ENCODE measurements around the gene ASRGL1. TPM values are rescaled to one million over a fixed set of nuclear protein-coding genes. Genes with fewer than 3 reads are reported as not detected.
A peak's percentile ranks its signal among the peaks of the same experiment; 100 is the strongest.

ASRGL1 gene
- total RNA-seq, 1 donor, result 1.3 TPM

DNA sequence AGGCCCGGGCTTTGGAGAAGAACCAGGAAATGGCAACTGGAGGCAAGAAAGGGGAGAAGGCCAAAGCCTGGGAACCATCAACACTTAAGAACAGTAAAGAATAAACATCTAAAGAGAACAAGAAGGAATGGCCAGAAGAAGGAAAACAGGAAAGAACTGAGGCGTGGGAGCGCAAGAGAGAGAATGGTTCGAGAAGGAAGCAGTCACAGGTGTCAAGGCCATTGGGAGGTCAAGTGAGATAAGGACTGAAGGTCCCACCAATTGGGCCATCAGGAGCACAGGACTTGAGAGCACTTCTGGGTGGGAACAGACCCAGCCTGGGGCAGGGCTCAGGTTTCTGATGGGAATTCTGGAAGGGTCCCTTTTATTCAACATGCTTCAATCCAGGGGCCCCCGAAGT lies 80.9 kb downstream of the ASRGL1 start:
- TF ChIP-seq, protein P1, sequence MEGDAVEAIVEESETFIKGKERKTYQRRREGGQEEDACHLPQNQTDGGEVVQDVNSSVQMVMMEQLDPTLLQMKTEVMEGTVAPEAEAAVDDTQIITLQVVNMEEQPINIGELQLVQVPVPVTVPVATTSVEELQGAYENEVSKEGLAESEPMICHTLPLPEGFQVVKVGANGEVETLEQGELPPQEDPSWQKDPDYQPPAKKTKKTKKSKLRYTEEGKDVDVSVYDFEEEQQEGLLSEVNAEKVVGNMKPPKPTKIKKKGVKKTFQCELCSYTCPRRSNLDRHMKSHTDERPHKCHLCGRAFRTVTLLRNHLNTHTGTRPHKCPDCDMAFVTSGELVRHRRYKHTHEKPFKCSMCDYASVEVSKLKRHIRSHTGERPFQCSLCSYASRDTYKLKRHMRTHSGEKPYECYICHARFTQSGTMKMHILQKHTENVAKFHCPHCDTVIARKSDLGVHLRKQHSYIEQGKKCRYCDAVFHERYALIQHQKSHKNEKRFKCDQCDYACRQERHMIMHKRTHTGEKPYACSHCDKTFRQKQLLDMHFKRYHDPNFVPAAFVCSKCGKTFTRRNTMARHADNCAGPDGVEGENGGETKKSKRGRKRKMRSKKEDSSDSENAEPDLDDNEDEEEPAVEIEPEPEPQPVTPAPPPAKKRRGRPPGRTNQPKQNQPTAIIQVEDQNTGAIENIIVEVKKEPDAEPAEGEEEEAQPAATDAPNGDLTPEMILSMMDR (IDR thresholded peaks at IDR 0.05; ENCODE audit: insufficient read depth, low read depth, low read length), result no peak
- no peak overlapping the region for H3K4me3 ChIP-seq (ENCODE audit: low read depth, low read length)
- DNase-seq (ENCODE audit: low read depth), result no peak

GRCh38 chr11:62418733-62419132 lies 81.5 kb downstream of the ASRGL1 start, which contains the start of gene SCGB1A1:
Gene SCGB1A1 (plus strand): TSS chr11:62419033. CDS start chr11:62419096, 63 bp downstream.
- DNase-seq (ENCODE audit: low read depth), result no peak
- TF ChIP-seq, protein P1 (IDR thresholded peaks at IDR 0.05; ENCODE audit: insufficient read depth, low read depth, low read length), result no peak
- H3K4me3 ChIP-seq (ENCODE audit: low read depth, low read length), result peak within 1 kb of the TSS; percentile 1

DNA sequence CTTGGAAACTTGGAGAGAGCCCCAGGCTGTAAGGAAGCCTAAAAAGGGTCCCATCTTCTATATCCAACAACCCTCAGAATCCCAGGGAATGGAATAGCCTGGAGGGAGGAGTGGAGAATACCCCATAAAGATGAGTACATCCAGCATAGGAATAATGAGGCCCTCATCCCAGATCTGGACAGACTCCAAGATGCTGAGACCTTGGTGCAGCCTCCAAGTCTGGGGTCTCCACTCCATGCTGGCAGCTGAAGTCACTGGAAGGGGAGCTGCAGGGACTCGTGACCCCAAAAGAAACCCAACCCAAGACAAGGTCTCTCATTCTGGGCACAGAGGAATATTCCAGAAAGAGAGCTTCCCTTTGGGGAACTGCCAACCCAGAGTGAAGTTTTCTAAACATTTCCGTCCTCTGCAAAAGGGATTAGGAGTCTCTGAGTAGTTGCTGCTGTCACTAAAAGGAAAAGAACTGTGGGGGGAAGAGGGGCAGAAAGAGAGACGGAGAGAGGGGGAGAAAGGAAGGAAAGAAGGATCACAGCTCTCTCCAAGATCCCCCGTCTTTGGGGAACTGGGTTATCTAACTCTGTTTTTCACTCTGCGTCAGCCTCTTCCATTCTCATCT lies 82.2 kb downstream of the ASRGL1 start:
- TF ChIP-seq, protein P1 (IDR thresholded peaks at IDR 0.05; ENCODE audit: insufficient read depth, low read depth, low read length), result no peak
- peak; percentile 59 for DNase-seq (ENCODE audit: low read depth)

DNA sequence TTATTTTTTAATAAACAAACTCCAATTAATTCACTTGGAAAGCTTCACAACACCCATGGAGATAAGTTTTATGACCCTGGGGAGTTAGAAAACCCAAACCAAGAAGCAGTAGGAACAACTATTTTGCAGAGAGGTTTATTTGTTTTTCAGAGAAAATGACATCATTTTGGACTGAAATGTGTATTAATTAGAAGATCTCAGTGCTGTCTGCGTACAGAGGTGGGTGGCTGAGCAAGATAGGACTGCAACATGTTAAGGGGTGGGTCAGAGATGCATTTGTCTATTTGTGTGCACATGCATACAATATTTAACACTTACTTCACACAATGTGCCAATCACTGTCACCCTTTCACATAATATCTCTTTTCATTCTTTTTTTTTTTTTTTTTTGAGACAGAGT lies 82.7 kb downstream of the ASRGL1 start:
- DNase-seq (ENCODE audit: low read depth), result peak; percentile 57
- TF ChIP-seq, protein P1 (IDR thresholded peaks at IDR 0.05; ENCODE audit: insufficient read depth, low read depth, low read length), result no peak

More for the DNA sequence above, 82.2 kb downstream of the ASRGL1 start:
- peak overlapping the region; percentile 1 for H3K4me3 ChIP-seq (ENCODE audit: low read depth, low read length)

GRCh38 chr11:62420882-62421281 lies 83.6 kb downstream of the ASRGL1 start:
- DNase-seq (ENCODE audit: low read depth), result no peak
- no peak overlapping the region for H3K4me3 ChIP-seq (ENCODE audit: low read depth, low read length)
- TF ChIP-seq, protein P1 (IDR thresholded peaks at IDR 0.05; ENCODE audit: insufficient read depth, low read depth, low read length), result no peak

More for the DNA sequence above, 82.7 kb downstream of the ASRGL1 start:
- no peak overlapping the region for H3K4me3 ChIP-seq (ENCODE audit: low read depth, low read length)

DNA sequence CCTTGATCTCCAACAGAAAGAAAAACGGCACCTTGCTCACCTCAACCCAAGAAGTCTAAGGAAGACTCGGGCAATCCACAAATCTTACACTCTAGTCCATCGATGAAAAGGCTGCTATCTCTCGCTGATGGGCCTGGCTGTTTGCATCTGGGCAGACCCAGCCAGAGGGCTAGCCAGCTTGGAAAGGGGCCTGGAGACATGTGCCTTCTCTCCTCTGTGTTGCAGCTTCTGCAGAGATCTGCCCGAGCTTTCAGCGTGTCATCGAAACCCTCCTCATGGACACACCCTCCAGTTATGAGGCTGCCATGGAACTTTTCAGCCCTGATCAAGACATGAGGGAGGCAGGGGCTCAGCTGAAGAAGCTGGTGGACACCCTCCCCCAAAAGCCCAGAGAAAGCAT lies 84.7 kb downstream of the ASRGL1 start:
- TF ChIP-seq, protein P1 (IDR thresholded peaks at IDR 0.05; ENCODE audit: insufficient read depth, low read depth, low read length), result no peak
- DNase-seq (ENCODE audit: low read depth), result no peak

DNA sequence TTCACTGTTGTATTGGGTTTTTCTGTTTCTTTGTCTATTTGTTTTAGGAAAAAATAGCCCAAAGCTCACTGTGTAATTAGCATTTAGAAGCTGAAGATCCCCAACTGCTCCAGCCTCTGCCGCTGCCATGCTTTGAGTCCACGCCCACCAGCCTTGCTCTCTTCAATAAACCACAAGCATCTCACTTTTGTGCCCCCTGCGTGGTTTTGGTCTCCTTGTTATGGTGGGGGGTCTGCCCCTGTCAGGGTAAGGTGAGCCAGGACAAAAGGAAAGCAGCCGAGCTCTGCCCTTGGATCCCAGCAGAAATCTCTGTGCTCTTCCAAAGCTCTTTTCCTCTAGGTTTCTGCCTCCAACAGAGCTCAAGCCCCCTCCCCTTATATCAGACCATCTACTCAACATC lies 85.8 kb downstream of the ASRGL1 start:
- H3K4me3 ChIP-seq (ENCODE audit: low read depth, low read length), result no peak overlapping the region
- TF ChIP-seq, protein P1 (IDR thresholded peaks at IDR 0.05; ENCODE audit: insufficient read depth, low read depth, low read length), result no peak
- DNase-seq (ENCODE audit: low read depth), result no peak

More for the DNA sequence above, 84.7 kb downstream of the ASRGL1 start:
- H3K4me3 ChIP-seq (ENCODE audit: low read depth, low read length), result no peak overlapping the region
